ENCODE measurements around the gene C4orf54.

Gene C4orf54

GRCh38 chr4:99664716-99665115 is 7.1 kb upstream of the C4orf54 start:
- no peak for TF ChIP-seq GATA2 (IDR thresholded peaks at IDR 0.05; ENCODE audit: low read depth, low read length)
- TF ChIP-seq GATA3 (IDR thresholded peaks at IDR 0.05; ENCODE audit: low read depth, low read length), result no peak

GRCh38 chr4:99661907-99662306 is 4.3 kb upstream of the C4orf54 start:
- TF ChIP-seq GATA2 (IDR thresholded peaks at IDR 0.05; ENCODE audit: low read depth, low read length) (no peak), GATA3 (IDR thresholded peaks at IDR 0.05; ENCODE audit: low read depth, low read length) (no peak)

GRCh38 chr4:99658666-99659065 is 1.0 kb upstream of the C4orf54 start:
- TF ChIP-seq GATA2 (IDR thresholded peaks at IDR 0.05; ENCODE audit: low read depth, low read length) (no peak), GATA3 (IDR thresholded peaks at IDR 0.05; ENCODE audit: low read depth, low read length) (no peak)

GRCh38 chr4:99655308-99656081 is 2.1 kb downstream of the C4orf54 start:
- TF ChIP-seq GATA2 (IDR thresholded peaks at IDR 0.05; ENCODE audit: low read depth, low read length) (no peak), GATA3 (IDR thresholded peaks at IDR 0.05; ENCODE audit: low read depth, low read length) (no peak)

- TF ChIP-seq GATA3 (IDR thresholded peaks at IDR 0.05; ENCODE audit: low read depth, low read length) (no peak), GATA2 (IDR thresholded peaks at IDR 0.05; ENCODE audit: low read depth, low read length) (no peak)
Observed at GRCh38 chr4:99654361-99654761, 3.3 kb downstream of the C4orf54 start.

- TF ChIP-seq GATA2 (IDR thresholded peaks at IDR 0.05; ENCODE audit: low read depth, low read length) (no peak), GATA3 (IDR thresholded peaks at IDR 0.05; ENCODE audit: low read depth, low read length) (no peak)
Observed at GRCh38 chr4:99653916-99654315, 3.7 kb downstream of the C4orf54 start.

GRCh38 chr4:99652596-99653436 is 4.8 kb downstream of the C4orf54 start:
- no peak for TF ChIP-seq GATA3 (IDR thresholded peaks at IDR 0.05; ENCODE audit: low read depth, low read length)
- no peak for TF ChIP-seq GATA2 (IDR thresholded peaks at IDR 0.05; ENCODE audit: low read depth, low read length)

GRCh38 chr4:99651811-99652485 is 5.7 kb downstream of the C4orf54 start:
- TF ChIP-seq GATA2 (IDR thresholded peaks at IDR 0.05; ENCODE audit: low read depth, low read length) (no peak), GATA3 (IDR thresholded peaks at IDR 0.05; ENCODE audit: low read depth, low read length) (no peak)

GRCh38 chr4:99651016-99651769 is 6.4 kb downstream of the C4orf54 start:
- TF ChIP-seq GATA2 (IDR thresholded peaks at IDR 0.05; ENCODE audit: low read depth, low read length) (no peak), GATA3 (IDR thresholded peaks at IDR 0.05; ENCODE audit: low read depth, low read length) (no peak)

GRCh38 chr4:99649778-99650177 is 7.8 kb downstream of the C4orf54 start:
- no peak for TF ChIP-seq GATA3 (IDR thresholded peaks at IDR 0.05; ENCODE audit: low read depth, low read length)
- no peak for TF ChIP-seq GATA2 (IDR thresholded peaks at IDR 0.05; ENCODE audit: low read depth, low read length)

GRCh38 chr4:99649208-99649607 is 8.4 kb downstream of the C4orf54 start:
- TF ChIP-seq GATA3 (IDR thresholded peaks at IDR 0.05; ENCODE audit: low read depth, low read length) (no peak), GATA2 (IDR thresholded peaks at IDR 0.05; ENCODE audit: low read depth, low read length) (no peak)

GRCh38 chr4:99648321-99648720 is 9.3 kb downstream of the C4orf54 start:
- no peak for TF ChIP-seq GATA3 (IDR thresholded peaks at IDR 0.05; ENCODE audit: low read depth, low read length)
- TF ChIP-seq GATA2 (IDR thresholded peaks at IDR 0.05; ENCODE audit: low read depth, low read length), result no peak

- TF ChIP-seq GATA3 (IDR thresholded peaks at IDR 0.05; ENCODE audit: low read depth, low read length) (no peak), GATA2 (IDR thresholded peaks at IDR 0.05; ENCODE audit: low read depth, low read length) (no peak)
Observed at GRCh38 chr4:99647071-99647470, 10.6 kb downstream of the C4orf54 start.

- TF ChIP-seq GATA2 (IDR thresholded peaks at IDR 0.05; ENCODE audit: low read depth, low read length) (no peak), GATA3 (IDR thresholded peaks at IDR 0.05; ENCODE audit: low read depth, low read length) (no peak)
Observed at GRCh38 chr4:99645638-99646037, 12.0 kb downstream of the C4orf54 start.

All from SH-SY5Y (cell line).